Measurements from ENCODE around the gene ZBTB49.

ZBTB49 gene

DNA sequence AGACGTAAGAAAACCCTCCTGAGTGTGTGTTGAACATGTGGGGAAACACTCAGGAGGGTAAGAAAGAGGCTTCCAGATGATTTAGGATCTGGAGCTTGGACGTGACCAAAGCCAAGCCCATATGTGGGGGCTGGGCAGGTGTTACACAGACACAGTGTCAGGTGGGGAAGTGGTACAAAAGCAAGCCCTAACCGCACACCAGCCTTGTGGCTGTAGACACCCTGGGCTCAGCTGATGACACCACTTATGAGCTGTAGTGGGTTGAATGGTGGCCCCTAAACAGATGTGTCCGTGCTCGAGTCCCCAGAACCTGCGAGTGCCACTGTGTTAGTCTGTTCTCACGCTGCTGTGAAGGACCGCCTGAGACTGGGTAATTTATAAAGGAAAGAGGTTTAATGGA is 71.8 kb downstream of the ZBTB49 start:
- no peak for DNase-seq

DNA sequence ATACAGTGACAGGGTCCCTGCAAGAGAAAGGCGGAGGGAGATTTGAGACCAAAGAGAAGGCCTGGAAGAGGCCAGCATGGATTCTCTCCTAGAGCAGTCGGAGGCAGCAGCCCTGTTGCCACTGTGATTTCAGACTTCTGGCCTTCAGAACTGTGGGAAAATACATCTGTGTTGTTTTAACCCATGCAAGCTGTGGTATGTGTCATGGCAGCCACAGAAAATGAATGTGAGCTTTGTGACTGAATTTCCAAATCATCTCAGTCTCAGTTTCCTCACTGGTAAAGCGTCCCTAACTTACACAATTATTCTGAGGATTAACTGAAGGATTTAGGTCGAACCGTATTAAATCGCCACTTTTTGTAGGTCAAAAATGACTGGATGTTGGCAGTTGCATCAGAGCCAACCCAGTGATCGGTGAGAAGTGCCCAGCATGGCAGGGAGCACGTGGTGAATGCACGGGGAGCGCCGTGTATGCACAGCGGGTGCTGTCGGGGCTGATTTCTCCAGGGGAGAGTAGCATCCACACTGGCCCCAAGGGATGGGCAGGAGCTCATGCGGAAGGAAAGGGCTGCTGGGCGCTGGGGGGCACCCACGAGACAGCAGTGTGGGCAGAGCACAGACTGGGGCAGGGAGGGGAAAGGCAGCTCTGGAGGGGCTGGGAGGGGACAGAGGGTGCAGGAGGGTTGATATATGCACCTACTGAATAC is 73.1 kb downstream of the ZBTB49 start:
- DNase-seq, result no peak

GRCh38 chr4:4364061-4364460 is 74.0 kb downstream of the ZBTB49 start:
- no peak for DNase-seq

DNA sequence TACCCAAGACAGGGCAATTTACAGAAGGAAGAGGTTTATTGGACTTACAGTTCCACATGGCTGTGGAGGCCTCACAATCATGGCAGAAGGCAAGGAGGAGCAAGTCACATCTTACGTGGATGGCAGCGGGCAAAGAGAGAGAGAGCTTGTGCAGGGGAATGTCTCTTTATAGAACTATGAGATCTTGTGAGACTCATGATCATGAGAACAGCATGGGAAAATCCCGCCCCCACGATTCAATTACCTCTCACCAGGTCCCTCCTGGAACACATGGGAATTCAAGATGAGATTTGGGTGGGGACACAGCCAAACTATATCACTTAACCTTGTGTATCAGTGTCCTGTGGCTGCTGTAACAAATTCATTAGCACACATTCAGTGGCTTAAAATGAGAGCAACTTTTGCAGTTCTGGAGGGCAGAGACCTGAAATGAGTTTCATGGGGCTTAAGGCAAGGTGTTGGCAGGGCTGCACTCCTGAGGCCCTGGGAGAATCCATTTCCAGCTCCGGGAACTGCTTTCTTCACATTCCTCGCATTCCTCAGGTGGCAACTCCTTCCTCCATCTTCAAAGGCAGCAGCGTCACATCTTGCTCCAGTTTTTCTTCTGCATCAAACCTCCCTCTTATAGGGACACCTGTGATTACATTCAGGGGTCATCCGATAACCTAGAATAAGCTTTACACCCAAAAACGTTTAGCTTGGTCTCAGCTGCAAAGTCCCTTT is 74.6 kb downstream of the ZBTB49 start:
- DNase-seq, result no peak

DNA sequence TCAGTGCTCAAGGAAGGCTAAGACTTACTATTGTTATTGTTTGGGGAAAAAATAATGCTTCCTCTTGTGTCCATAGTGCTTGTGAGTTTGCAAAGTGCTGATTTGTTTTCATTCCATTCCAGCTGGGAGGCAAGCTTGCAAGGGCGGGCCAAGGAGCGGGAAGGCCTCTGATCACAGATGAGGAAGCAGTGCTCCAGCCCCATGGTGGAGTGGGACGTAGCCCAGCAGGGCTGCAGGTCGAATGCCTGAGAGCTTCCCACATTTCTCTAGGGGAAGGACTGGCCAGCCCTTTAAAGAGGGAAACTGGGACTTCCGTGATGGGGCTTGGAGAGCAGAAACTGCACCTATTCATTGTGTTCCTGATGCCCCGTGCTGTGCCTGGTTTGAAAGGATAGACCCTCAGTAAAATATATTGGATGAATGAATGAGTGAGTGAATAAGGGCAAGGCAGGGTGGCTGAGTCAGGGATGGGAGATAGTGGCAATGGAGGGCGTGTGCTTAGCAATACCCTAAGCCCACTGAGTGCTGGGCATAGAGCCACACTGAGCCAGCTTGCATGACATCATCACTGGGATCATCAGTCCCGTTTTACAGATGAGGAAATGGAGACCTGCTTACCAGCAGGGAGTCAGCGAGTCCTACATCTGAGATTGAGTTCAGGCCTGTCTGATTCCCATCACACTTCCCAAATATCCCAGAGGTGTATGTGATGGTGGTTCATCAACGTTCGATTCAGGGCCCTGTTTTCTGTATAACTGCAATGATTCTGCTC is 78.9 kb downstream of the ZBTB49 start:
- DNase-seq, result no peak

Data from NCI-H146 (cell line).